ENCODE measurements around the gene NCOA7. TPM values are rescaled to one million over a fixed set of nuclear protein-coding genes. Genes with fewer than 3 reads are reported as not detected.

Gene NCOA7
- total RNA-seq, 6 donors from 2014 or later = 33.5 to 75.6 (median 48.9) TPM

DNA sequence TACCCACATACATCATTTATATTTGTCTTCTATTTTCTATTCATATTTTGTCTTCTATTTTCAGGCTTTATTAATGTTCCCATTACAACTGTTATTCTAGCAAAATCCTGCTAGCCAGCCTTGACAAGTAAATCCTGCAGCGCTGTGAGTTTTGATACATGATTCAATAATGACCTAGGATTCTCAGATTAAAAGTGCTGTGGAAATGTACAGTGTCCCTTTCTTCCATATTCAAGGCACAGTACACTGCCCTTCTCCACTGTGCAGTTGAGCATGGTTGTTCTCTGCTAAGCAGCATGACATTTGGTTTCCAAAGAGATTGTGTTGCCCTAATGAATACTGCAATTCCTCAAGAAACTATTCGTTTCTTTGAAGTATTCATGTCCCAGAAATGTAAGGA, 47.2 kb upstream of the NCOA7 start:
- H3K36me3 ChIP-seq = no peaks in the 10 kb centered on the region
- peaks cover 0 to 27% (median 7%) of the 10 kb centered on the region in 4 donors for H3K27me3 ChIP-seq
- DNase-seq (no peak), ATAC-seq (ENCODE audit: low FRiP score in 2 of 2) (no peak)
- H3K27ac ChIP-seq = no peak overlapping the region
- H3K9me3 ChIP-seq = no peaks in the 10 kb centered on the region
- H3K4me1 ChIP-seq = peaks cover 6 to 24% (median 16%) of the 10 kb centered on the region in 4 donors
- TF ChIP-seq POLR2A (IDR thresholded peaks at IDR 0.05) = no peak
- TF ChIP-seq POLR2AphosphoS5 (IDR thresholded peaks at IDR 0.05) = no peak
- no peak for TF ChIP-seq EP300 (IDR thresholded peaks at IDR 0.05)
- TF ChIP-seq, protein P1, sequence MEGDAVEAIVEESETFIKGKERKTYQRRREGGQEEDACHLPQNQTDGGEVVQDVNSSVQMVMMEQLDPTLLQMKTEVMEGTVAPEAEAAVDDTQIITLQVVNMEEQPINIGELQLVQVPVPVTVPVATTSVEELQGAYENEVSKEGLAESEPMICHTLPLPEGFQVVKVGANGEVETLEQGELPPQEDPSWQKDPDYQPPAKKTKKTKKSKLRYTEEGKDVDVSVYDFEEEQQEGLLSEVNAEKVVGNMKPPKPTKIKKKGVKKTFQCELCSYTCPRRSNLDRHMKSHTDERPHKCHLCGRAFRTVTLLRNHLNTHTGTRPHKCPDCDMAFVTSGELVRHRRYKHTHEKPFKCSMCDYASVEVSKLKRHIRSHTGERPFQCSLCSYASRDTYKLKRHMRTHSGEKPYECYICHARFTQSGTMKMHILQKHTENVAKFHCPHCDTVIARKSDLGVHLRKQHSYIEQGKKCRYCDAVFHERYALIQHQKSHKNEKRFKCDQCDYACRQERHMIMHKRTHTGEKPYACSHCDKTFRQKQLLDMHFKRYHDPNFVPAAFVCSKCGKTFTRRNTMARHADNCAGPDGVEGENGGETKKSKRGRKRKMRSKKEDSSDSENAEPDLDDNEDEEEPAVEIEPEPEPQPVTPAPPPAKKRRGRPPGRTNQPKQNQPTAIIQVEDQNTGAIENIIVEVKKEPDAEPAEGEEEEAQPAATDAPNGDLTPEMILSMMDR (IDR thresholded peaks at IDR 0.05) = no peak
- H3K4me3 ChIP-seq = no peak overlapping the region
- 83 to 93% methylated on average over 2 of the region's 2 CpGs for WGBS, 2 donors

DNA sequence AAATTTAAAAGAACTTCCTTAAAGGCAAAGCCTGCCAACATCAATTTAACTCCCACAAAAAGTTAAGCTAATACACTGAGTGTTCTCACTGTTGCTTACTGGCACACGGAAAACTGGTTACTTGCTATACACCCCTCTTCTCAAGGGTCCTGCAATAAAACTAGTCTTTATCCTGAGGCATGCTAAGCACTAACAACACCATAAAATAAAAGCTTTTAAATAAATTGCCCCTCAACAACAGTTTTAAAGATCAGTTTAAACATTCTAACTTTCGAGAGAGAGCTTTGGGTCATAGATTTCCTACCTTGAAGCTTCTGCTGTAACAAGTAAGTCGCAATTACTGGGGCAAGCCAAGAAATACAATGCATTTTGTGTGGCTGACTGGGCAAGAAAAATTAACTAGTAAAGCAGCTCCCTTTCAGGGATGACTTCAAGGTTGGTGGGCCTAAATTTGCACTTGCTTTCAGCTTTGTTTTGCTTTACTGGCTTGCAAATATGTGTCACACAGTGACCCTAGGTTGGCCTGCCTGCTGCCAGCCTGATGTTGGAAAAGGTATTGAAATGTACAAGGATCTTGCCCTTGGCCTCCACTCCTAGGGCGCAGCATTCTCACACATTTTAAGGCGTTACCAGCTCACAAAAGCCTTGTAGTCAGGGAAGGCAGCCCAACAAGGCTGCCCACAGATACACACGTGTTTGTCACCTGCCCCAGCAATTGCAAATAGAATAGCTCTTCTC, 45.3 kb upstream of the NCOA7 start:
- H3K27me3 ChIP-seq = peaks cover 0 to 34% (median 9%) of the 10 kb centered on the region in 4 donors
- 85 to 92% methylated on average over 6 of the region's 6 CpGs for WGBS, 2 donors
- no peak for ATAC-seq (ENCODE audit: low FRiP score in 2 of 2)
- TF ChIP-seq POLR2A (IDR thresholded peaks at IDR 0.05) = no peak
- TF ChIP-seq, protein P1 (IDR thresholded peaks at IDR 0.05) = no peak
- no peak for TF ChIP-seq POLR2AphosphoS5 (IDR thresholded peaks at IDR 0.05)
- TF ChIP-seq EP300 (IDR thresholded peaks at IDR 0.05) = no peak
- no peak for DNase-seq
- H3K27ac ChIP-seq = no peak overlapping the region
- no peaks in the 10 kb centered on the region for H3K36me3 ChIP-seq
- peaks cover 19 to 42% (median 29%) of the 10 kb centered on the region in 4 donors for H3K4me1 ChIP-seq
- no peaks in the 10 kb centered on the region for H3K9me3 ChIP-seq
- no peak overlapping the region for H3K4me3 ChIP-seq

DNA sequence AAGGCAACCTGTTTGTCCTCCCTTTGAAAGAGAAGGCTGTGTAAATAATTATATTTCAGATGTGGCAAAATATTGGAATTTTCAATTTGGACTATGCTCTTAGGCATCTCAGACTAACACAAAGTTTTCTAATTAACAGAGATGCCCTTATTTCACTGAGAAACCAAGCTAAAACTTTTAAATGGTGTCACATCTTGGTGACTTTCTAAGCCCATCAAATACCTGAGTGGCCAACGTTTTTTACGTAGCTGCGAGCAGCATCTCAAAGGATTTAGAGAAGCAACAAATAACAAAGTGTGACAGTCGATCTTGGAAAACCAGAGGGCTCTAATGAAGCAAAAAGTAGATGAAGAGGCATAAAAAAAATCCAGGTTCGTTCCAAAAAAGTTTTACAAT, 44.7 kb upstream of the NCOA7 start:
- no peak for ATAC-seq (ENCODE audit: low FRiP score in 2 of 2)
- peaks cover 20 to 48% (median 29%) of the 10 kb centered on the region in 4 donors for H3K4me1 ChIP-seq
- no peaks in the 10 kb centered on the region for H3K36me3 ChIP-seq
- H3K27me3 ChIP-seq = peaks cover 0 to 34% (median 9%) of the 10 kb centered on the region in 4 donors
- no peak for DNase-seq
- H3K9me3 ChIP-seq = no peaks in the 10 kb centered on the region
- 69 to 76% methylated on average over 5 of the region's 5 CpGs for WGBS, 2 donors
- peak overlapping the region in 1 of 4 donors; percentile 86 for H3K4me3 ChIP-seq
- TF ChIP-seq EP300 (IDR thresholded peaks at IDR 0.05) (no peak), POLR2A (IDR thresholded peaks at IDR 0.05) (no peak), POLR2AphosphoS5 (IDR thresholded peaks at IDR 0.05) (no peak)
- TF ChIP-seq, protein P1 (IDR thresholded peaks at IDR 0.05) = no peak
- H3K27ac ChIP-seq = peak overlapping the region in 3 of 4 donors; percentile 83 to 89 (median 83)

DNA sequence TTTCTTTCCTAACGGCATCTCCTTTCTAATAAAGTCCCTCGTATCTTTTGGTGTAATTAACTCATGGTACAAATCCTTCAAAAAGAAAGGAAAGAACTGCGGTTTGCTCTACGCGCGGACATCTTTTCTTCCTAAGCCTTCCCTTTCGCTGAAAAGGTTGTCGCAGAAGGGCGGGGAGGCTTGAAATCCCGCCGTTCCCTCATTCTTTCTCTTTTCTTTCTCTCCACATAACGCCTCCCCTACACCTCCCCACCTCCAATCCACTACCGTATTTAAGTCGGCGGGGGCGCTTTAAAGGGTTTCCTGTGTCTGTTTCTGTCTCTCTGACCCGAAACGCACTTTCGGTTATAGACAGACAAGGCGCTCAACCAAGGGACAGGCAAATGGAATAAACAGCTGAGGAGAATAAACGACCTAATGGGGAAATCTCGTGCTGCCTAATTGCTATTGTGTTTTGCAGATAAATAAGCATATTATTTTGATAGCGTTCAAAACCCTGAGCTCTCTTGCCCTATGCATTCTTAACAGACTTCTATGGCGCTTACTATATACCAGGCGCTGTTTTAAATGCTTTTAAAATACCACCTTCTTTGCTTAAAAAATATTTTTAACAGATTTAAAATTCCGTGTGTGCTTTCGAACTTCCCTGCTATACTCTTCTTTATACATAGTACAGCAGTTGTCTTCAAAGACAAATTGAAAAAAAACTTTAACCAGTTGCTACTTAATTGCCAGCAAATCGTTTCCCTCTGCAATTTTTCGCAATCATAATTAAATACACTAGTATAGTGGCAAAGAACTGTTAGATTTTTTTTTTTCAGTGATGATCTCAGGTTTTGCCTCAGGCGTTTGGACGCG, 43.8 kb upstream of the NCOA7 start:
- TF ChIP-seq POLR2A (IDR thresholded peaks at IDR 0.05) (peak in 1 of 4 donors; percentile 13), EP300 (IDR thresholded peaks at IDR 0.05) (no peak), POLR2AphosphoS5 (IDR thresholded peaks at IDR 0.05) (peak in 1 of 2 donors; percentile 52)
- Histone ChIP-seq H3K9me3 (no peaks in the 10 kb centered on the region), H3K4me3 (peak overlapping the region; percentile 31 to 86 (median 74)), H3K36me3 (no peaks in the 10 kb centered on the region), H3K4me1 (peaks cover 20 to 49% (median 29%) of the 10 kb centered on the region in 4 donors), H3K27ac (peak overlapping the region; percentile 22 to 89 (median 83)), H3K27me3 (peaks cover 0 to 34% (median 9%) of the 10 kb centered on the region in 4 donors)
- peak in 1 of 2 donors; percentile 51 for ATAC-seq (ENCODE audit: low FRiP score in 2 of 2)
- peak in 1 of 2 donors; percentile 71 for DNase-seq
- WGBS, 2 donors = 5 to 9% methylated on average over 32 of the region's 32 CpGs

Measured in upper lobe of left lung (tissue), 6 donors.